GM12874 (cell line): ENCODE measurements around the gene RIMS1.

Experiments
- TF ChIP-seq, protein P1 (sequence below): IDR thresholded peaks from 2 replicates; pipeline ENCODE4 v1.5.1; 2011; ENCODE audit warnings: low read depth, mild to moderate bottlenecking, control low read depth, low read length, moderate library complexity; ENCODE audit not compliant: insufficient read depth

The RIMS1 gene

DNA sequence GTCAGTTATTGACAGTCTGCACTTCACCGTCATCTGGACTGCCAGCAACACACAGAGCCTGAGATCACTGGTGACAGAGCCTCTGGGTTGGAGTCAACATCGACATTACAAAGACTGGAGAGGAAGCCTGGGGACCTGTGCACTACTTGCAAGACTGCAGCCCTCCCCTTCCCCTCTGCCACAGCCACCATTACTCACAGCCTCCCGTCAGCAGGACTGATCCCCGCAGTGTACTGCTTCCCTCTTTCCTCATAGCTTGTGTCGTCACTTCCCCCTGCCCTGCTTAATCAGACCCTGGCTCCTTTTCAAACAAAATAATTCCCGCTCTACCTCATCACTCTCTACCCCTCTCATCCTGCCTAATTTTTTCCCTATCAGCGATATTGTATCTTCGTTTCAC is 500.0 kb downstream of the RIMS1 start:
- TF ChIP-seq, protein P1, sequence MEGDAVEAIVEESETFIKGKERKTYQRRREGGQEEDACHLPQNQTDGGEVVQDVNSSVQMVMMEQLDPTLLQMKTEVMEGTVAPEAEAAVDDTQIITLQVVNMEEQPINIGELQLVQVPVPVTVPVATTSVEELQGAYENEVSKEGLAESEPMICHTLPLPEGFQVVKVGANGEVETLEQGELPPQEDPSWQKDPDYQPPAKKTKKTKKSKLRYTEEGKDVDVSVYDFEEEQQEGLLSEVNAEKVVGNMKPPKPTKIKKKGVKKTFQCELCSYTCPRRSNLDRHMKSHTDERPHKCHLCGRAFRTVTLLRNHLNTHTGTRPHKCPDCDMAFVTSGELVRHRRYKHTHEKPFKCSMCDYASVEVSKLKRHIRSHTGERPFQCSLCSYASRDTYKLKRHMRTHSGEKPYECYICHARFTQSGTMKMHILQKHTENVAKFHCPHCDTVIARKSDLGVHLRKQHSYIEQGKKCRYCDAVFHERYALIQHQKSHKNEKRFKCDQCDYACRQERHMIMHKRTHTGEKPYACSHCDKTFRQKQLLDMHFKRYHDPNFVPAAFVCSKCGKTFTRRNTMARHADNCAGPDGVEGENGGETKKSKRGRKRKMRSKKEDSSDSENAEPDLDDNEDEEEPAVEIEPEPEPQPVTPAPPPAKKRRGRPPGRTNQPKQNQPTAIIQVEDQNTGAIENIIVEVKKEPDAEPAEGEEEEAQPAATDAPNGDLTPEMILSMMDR, result no peak

DNA sequence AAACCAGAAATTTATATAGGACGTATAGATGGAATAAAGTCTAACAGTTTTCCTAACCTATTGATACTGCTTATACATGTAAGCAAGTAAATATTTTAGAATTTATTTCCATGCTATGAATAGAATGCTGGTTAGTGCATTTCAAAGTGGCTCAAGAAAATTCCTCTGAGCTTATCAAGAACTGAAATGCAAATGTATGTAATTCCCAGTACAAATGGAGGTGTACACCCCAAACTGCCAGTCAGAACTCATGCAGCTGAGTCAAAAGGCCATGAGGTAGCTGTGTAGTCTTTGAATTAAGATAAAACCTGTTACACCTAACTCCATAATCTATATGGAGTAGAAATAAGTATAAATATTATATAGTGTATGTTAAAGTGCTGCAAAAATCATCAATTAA is 503.3 kb downstream of the RIMS1 start:
- TF ChIP-seq, protein P1, result no peak

DNA sequence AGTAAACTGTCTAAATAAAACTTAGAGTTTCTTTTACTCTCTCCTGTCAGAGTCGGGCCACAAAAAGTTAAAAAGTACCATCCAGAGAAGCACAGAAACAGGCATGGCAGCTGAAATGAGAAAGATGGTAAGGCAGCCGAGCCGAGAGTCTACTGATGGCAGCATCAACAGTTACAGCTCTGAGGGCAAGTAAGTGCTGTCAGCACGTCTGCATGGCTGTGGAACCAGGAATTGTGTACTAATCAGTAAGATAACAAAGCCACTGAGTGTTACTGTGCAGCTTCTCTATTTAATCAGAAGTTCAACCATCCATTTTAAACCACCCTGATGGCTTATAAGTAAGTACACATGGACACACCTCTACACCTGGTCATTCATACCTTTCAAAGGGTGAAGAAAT is 504.2 kb downstream of the RIMS1 start:
- TF ChIP-seq, protein P1, result no peak

DNA sequence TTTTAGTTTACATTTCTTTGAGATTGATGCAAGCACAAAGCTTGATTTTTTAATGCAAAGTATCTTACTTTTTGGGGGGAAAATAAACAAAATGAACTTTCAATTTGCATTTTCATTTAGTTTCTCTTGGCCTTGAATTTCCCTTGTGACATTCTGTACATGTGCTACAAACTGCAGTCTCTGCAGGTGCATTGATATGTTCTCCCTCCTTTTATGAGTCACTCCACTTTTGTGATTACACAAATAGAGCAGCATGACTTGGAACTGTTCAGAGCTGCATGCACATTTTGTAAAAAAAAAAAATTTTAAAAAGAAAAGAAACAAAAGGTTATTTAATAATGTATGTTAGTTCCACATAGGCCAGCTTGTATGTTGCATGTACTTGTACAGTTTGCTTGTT is 515.5 kb downstream of the RIMS1 start:
- TF ChIP-seq, protein P1, result no peak

DNA sequence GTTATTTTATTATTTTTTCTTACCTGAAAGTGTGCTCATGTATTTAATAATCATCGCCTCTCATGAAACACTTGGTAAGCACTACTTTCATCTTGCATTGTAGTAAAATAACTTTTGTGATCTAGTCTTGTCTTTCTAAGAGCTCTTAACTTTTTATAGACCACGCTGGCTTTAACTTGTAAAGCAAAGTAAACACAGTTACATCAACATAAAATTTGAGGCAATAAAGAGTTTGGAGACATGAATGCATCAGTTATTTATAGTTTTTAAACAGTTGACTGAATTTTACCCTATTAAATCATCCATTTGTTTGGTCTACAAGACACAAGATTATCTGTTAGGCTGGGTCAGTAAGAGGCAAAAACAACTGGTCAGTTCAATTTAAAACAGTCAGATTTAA is 517.1 kb downstream of the RIMS1 start:
- TF ChIP-seq, protein P1, result no peak

DNA sequence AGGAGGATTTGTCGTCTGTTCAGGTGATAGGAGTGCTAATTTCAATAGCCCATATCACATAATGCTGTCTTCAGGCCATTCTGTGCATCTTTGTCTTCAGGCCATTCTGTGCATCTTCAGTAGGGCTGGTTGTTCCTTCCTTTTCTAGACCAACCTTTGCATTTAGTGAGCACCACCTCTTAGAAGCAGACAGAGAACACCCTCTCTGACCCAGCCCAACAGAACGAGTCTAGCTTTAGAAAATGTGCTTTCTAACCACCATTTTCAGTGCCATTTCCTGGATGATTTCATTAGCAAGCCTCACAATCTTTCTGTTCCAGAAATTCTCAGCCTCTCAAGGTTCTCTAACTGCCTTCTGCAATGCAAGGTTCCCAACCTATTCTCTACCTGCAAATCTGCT is 520.2 kb downstream of the RIMS1 start:
- TF ChIP-seq, protein P1, result no peak

DNA sequence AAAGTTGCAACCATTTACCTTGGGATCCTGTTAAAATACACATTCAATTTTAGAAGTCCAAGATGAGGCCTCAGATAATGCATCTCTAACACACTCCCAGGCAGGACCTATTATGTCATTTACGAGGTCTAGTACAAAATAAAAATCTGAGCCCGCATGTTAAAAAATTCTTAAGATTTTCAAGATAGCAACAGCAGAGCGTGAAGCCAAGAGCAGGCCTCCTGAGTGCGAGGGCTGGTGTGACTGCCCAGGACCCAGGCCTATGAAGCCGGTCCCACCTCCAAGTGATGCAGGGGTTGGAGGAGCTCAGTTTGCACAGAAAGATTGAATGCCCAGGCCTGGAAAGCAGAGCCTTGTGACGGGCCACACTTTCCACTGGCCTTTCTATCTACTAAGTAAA is 524.4 kb downstream of the RIMS1 start:
- TF ChIP-seq, protein P1, result no peak

DNA sequence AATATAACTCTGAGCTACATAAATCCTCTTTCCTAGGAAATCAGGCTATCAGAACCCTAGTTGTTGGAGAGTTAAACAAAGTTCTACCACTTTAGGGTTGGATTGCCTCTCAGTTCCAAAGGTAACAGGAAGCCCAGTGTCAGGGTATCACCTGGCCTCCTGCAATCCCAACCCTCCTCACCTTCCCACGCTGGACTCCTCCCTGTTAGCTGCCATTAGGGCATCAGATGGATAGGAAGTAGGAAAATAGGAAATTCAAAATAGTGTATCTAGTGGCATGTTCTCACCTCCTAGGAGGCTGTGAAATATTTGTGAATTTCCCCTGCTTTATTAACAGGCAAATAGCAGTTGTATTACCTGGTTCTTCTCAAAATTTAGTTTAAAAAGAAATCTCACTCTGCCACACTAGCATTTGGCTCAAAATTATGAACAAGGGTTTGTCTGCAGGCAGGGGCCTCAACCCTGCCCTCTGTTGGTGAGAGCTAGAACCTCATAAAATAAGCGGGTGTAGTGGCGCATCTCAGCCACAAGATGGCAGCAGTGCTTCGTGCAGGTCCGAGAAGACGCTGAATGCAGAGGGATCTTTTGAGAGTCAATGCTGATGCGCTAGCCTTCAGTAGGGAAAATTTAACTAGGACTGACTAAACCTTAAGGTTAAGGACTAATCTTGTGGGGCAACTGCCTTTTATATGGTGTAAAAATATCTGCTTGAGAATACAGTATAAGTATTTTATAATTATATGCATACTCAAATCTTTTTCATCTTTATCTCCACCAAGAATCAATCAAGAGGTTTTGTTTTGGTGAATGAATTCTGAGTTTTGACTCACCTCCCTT is 525.7 kb downstream of the RIMS1 start:
- TF ChIP-seq, protein P1, result peak; percentile 99
